Gastrocnemius medialis (tissue), 4 donors: ENCODE data around the gene SYS1. TPM values are rescaled to one million over a fixed set of nuclear protein-coding genes. Genes with fewer than 3 reads are reported as not detected.

ENCODE experiments used
- ATAC-seq, 2 donors: fragments of 150-250 bp; one replicate each; pipeline ENCODE4 v1.9.1; 2016
- DNase-seq, 2 donors: peaks; one replicate each; pipeline ENCODE4 v3.0.0-alpha.2; 2019
- H3K27ac ChIP-seq, 4 donors: fragments of 200-600 bp; sonication (generic); 1 replicate in 1 of 4; 2 replicates in 3 of 4; pipeline ENCODE4 v1.5.1; 2016 to 2018; ENCODE audit warnings: mild to moderate bottlenecking in 2 of 4, moderate library complexity in 1 of 4
- H3K27me3 ChIP-seq, 3 donors: fragments of 200-600 bp; sonication (generic) in 2 of 3; 1 replicate in 1 of 3; 2 replicates in 2 of 3; pipeline versions ENCODE4 v1.5.1 to v1.6.0; 2016 to 2019; ENCODE audit warnings: mild to moderate bottlenecking in 1 of 3, moderate library complexity in 1 of 3
- H3K36me3 ChIP-seq, 2 donors: fragments of 200-600 bp; sonication (generic) in 1 of 2; one replicate each; pipeline ENCODE4 v1.5.1; 2017 to 2018
- H3K4me1 ChIP-seq, 2 donors: fragments of 200-600 bp; sonication (generic) in 1 of 2; one replicate each; pipeline ENCODE4 v1.5.1; 2016 to 2017; ENCODE audit warnings: mild to moderate bottlenecking in 2 of 2
- H3K4me3 ChIP-seq, 4 donors: fragments of 200-600 bp; sonication (generic) in 3 of 4; 1 replicate in 1 of 4; 2 replicates in 3 of 4; pipeline ENCODE4 v1.5.1; 2016 to 2019; ENCODE audit warnings: mild to moderate bottlenecking in 2 of 4
- H3K9me3 ChIP-seq, 3 donors: fragments of 200-600 bp; sonication (generic) in 2 of 3; 1 replicate in 1 of 3; 2 replicates in 2 of 3; pipeline ENCODE4 v1.5.1; 2016 to 2019
- CTCF ChIP-seq, 5 experiments: fragments of 450-650 bp in 3 of 5; fragments of 200-600 bp in 2 of 5; sonication (generic) in 2 of 5; IDR thresholded peaks in 4 of 5; conservative IDR thresholded peaks in 1 of 5; 1 replicate in 4 of 5; 2 replicates in 1 of 5; pipeline ENCODE4 v1.5.1; 2016 to 2019; ENCODE audit warnings: antibody characterized with exemption in 5 of 5, mild to moderate bottlenecking in 3 of 5, moderate library complexity in 3 of 5
- POLR2A ChIP-seq, 2 donors: fragments of 450-650 bp; IDR thresholded peaks; one replicate each; pipeline ENCODE4 v1.6.1; 2017; ENCODE audit warnings: antibody characterized with exemption in 2 of 2, mild to moderate bottlenecking in 2 of 2, moderate library complexity in 2 of 2
- in situ Hi-C, 4 donors: fragments of 200-750 bp; cut with MboI; loops; one replicate each; pipeline versions ENCODE4 v1.15.0 to v1.8.0; 2017; ENCODE audit warnings: low sequenced_read_pairs in 4 of 4
- intact Hi-C: fragments of 100-400 bp; cut with DNase I; formaldehyde crosslinking; loops from one replicate; pipeline ENCODE4 v1.15.1; 2023; ENCODE audit warnings: low total_unique reads
- total RNA-seq, 4 donors: library from RNA; depleted of rRNA; stranded (reverse); fragments of >200 nt; gene quantifications; one replicate each; pipeline versions ENCODE4 v1.1.0 to v1.2.3, GENCODE V29; 2016

Gene SYS1
- total RNA-seq, 4 donors from 2014 or later: 34.0 to 59.5 (median 43.7) TPM

GRCh38 chr20:45405571-45406259 lies 42.8 kb downstream of the SYS1 start:
- Histone ChIP-seq H3K36me3 (peaks cover 0 to 15% of the 10 kb centered on the region in 2 donors), H3K27me3 (no peaks in the 10 kb centered on the region), H3K4me1 (peaks cover 32 to 34% of the 10 kb centered on the region in 2 donors), H3K4me3 (peak overlapping the region; percentile 87 to 96 (median 91)), H3K9me3 (no peaks in the 10 kb centered on the region), H3K27ac (peak overlapping the region; percentile 96 to 100 (median 98))
- no peak for TF ChIP-seq POLR2A (IDR thresholded peaks at IDR 0.05)
- TF ChIP-seq CTCF (IDR thresholded peaks at IDR 0.05 in 4 of 5, conservative IDR thresholded peaks at IDR 0.05 in 1 of 5): no peak
- DNase-seq (no peak), ATAC-seq (peak; percentile 10 to 14)
- in situ Hi-C loops (no loop called here), intact Hi-C loops (loop anchor here (1.0 to 2.0 kb wide), 4 partner anchors 31 to 83 kb away; partner anchors contain the start of gene SYS1)

- ATAC-seq: peak; percentile 70 to 73
- Histone ChIP-seq H3K27me3 (no peaks in the 10 kb centered on the region), H3K36me3 (peaks cover 0 to 23% of the 10 kb centered on the region in 2 donors), H3K4me3 (peak overlapping the region; percentile 87 to 96 (median 91)), H3K27ac (peak overlapping the region; percentile 96 to 100 (median 98)), H3K9me3 (no peaks in the 10 kb centered on the region), H3K4me1 (peaks cover 40 to 42% of the 10 kb centered on the region in 2 donors)
- intact Hi-C loops: loop anchor here (1.0 to 2.0 kb wide), 5 partner anchors 10 to 84 kb away; partner anchors contain the start of genes PIGT and SYS1
- in situ Hi-C loops: no loop called here
- TF ChIP-seq CTCF (IDR thresholded peaks at IDR 0.05 in 4 of 5, conservative IDR thresholded peaks at IDR 0.05 in 1 of 5): no peak
- TF ChIP-seq POLR2A (IDR thresholded peaks at IDR 0.05): peak; percentile 55 to 62
- DNase-seq: peak; percentile 49 to 62
These were observed 43.5 kb downstream of the SYS1 start for GRCh38 chr20:45406260-45407066.

GRCh38 chr20:45407067-45407745 lies 44.2 kb downstream of the SYS1 start:
- Histone ChIP-seq H3K4me1 (peaks cover 40 to 43% of the 10 kb centered on the region in 2 donors), H3K4me3 (peak overlapping the region; percentile 87 to 96 (median 91)), H3K36me3 (peaks cover 0 to 26% of the 10 kb centered on the region in 2 donors), H3K27ac (peak overlapping the region; percentile 96 to 100 (median 98)), H3K27me3 (no peaks in the 10 kb centered on the region), H3K9me3 (no peaks in the 10 kb centered on the region)
- TF ChIP-seq CTCF (IDR thresholded peaks at IDR 0.05 in 4 of 5, conservative IDR thresholded peaks at IDR 0.05 in 1 of 5) (no peak), POLR2A (IDR thresholded peaks at IDR 0.05) (peak; percentile 37 to 61)
- ATAC-seq: peak; percentile 78 to 79
- in situ Hi-C loops: no loop called here
- peak in 1 of 2 donors; percentile 63 for DNase-seq
- intact Hi-C loops: loop anchor here (1.0 to 2.0 kb wide), 2 partner anchors 9 to 84 kb away; partner anchors contain the start of gene PIGT

DNA sequence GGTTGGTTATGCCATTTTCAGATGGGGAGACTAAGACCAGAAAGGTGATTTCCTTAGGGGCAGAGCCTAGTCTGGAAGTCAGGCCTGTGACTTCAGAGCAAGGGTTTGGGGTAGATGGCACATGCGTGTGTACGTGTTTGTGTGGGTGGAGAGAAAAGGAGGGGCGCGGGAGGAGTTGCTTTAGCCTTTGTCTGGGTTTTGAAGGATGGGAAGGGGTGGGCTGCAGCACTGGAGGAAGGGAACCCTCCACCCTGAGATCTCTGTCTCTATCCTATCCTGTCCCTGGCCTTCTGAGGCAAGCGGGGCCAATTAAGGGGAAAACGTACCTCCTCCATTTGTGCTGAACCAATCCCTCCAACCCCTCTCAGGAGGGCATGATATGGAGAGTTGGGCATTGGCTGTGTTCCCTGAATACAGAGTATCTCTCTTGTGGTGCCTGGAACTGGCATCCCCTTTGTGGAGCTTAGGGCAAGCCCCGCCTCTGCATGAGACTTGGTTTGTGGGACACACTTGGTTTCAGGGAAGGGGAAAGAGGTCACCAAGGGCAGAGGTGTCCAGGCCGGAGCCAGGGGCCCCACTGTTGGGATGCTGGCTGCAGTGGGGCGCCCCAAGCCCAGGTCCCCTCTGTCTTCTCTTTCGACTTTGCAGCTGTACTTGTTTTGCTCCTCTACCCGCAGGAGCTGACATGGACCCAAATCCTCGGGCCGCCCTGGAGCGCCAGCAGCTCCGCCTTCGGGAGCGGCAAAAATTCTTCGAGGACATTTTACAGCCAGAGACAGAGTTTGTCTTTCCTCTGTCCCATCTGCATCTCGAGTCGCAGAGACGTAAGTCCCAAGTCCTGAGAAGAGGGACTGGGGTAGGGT lies 45.1 kb downstream of the SYS1 start, which contains the start of gene DBNDD2:
DBNDD2 (plus strand) TSS at position 507 of the 863 bp plus-strand sequence; CDS start at position 686, 179 bp downstream.
- Histone ChIP-seq H3K9me3 (no peaks in the 10 kb centered on the region), H3K36me3 (peaks cover 0 to 26% of the 10 kb centered on the region in 2 donors), H3K27ac (peak within 1 kb of the TSS; percentile 96 to 100 (median 98)), H3K27me3 (no peaks in the 10 kb centered on the region), H3K4me1 (peaks cover 40 to 43% of the 10 kb centered on the region in 2 donors), H3K4me3 (peak within 1 kb of the TSS; percentile 87 to 96 (median 91))
- DNase-seq (no peak), ATAC-seq (no peak)
- in situ Hi-C loops (no loop called here), intact Hi-C loops (loop anchor here (1.0 to 2.0 kb wide), 2 partner anchors 8 to 85 kb away; partner anchors contain the start of gene PIGT)
- TF ChIP-seq POLR2A (IDR thresholded peaks at IDR 0.05) (no peak), CTCF (IDR thresholded peaks at IDR 0.05 in 4 of 5, conservative IDR thresholded peaks at IDR 0.05 in 1 of 5) (no peak)
